Cortex of kidney (tissue), 1 donor: ENCODE measurements around the gene HOXC6.

Experiments used
- DNase-seq: peaks from one replicate; lab custom pipeline; 2025; lab: John Stamatoyannopoulos, UW

Gene HOXC6

DNA sequence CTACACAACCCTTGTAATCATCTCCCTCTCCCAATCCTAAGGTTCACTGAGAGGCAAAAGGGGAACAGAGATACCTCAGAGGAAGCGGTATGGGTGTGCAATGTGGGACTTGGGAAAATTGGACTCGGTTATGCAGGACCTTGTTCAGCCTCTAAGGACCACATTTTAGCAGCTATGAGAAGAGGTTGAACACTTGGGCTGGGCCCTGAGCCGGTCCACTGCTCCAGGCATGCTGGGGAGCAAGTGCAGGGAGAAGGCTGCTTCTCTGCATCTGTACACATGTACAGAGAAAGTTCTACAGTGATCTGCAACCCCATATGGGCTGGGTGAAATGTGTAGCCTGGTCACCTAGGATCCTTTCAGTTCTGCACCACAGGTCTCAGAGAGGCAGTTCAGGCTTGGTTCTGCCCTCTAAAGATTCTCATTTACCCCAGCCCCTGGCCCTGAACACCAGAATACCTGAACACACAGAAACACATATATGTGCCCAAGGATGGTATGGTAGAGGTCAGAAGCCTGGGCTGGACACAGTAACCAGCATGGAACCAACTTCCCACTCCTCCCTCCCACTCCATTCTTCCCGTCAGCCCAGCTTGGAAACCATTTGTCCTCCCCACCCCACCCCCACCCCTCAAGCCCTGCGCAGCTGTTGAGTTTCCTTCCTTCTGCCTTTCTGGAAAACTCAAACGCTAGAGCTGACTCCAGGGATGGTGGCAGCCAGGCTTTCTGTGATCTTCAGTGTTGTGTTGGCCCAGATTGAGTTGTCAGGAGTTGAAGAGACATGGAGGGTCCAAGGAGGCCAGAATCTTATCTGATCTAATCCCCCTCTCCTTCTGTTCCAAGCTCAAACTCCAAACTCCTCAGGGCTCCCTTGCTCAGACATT, 15.0 kb downstream of the HOXC6 start:
- no peak for DNase-seq

DNA sequence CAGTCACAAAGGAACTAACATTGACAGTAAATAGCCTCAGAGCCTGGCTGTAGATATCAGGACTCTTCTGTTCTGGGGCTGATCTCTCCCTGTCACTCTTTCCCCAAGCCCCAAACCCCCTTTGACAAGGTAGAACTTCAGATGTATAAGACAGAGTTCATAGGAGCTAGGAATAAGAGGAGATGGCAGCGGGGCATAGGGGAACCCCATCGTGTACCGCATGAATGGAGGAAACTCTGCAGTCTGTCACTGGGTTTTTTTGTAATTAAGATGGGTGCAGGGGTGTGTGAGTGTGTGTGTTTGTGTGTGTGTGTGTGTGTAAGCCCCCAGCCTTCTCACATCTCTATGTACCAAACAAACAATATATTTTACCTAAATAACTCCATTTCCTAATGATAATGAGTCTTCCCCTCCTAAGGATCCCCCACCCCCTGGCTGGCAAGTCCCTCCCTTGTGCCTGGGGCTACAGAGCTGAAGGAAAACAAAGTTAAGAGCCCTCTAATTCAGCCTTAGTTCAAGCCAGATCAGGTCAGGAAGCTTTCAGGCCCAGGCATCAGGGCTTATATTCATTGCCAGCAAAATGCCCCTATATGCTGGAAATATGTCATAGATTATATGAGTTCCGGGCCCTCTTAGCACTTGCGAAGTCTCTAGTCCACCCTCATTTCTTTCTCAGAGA, 16.3 kb downstream of the HOXC6 start:
- no peak for DNase-seq

DNA sequence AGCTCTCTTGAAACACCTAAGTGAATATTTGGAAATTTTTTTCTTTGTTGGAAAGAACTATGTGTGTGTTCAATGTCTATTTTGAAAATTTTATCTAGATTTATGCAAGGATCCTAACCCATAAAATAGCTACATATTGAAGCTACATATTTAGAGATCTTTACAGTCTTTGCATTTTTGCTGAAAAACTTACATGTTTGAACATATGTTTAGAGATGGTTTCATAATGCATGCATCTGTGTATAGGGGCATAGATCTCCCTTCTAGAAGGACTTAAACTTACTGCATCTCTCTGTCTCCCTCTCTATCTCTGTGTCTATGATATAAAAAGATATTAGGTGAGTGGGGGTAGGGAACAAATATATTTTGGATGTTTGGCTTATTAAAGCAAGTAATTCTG, 17.2 kb downstream of the HOXC6 start:
- DNase-seq: no peak

DNA sequence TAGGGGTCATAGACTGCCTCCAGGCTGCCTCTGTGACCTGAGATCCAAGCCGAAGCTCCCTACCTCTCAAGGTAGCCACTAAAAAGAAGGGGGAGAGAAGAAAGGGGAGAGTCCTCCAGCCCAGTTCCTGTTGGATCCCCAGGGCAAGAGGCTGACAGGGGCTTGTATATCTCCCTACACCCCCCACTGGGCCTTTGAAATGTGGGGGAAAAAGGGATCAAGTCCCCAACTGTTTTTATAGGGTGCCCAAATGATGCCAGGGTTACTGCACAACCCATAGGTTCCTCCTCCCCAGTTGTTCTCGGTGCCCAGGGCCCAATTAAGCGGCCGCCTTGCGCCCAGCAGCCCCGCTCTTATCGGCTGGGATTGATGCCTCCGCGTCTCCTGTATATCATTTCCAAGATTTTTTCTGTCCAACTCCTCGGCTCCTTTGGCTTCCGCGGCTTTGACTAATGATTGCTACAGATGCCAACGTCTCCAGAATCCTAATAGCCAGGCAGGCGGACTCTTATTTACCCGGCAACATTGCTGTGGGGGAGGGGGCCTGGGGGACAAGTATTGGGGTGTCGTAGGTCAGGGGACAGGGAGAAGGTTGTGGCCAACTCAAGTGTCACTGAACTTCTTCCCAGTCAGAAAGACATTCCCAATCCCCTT, 17.8 kb downstream of the HOXC6 start:
- no peak for DNase-seq

DNA sequence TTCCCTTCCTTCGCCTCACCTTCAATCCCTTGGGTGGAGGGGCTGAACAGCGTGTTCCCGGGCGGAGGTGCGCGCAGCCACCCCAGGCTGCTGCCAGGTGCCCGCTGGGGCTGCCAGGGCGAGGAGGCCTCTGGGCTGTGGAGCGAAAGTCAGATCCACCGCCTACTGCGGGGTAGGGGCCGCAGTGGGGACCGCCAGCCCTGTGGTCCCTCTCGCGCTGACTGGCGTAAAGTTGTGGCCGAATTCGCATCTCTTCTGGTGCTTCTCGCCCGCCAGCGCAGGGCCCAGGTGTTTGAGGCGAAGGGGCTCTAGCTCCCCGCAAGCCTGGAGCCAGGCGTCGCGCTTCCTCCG, 18.5 kb downstream of the HOXC6 start:
- DNase-seq: no peak

DNA sequence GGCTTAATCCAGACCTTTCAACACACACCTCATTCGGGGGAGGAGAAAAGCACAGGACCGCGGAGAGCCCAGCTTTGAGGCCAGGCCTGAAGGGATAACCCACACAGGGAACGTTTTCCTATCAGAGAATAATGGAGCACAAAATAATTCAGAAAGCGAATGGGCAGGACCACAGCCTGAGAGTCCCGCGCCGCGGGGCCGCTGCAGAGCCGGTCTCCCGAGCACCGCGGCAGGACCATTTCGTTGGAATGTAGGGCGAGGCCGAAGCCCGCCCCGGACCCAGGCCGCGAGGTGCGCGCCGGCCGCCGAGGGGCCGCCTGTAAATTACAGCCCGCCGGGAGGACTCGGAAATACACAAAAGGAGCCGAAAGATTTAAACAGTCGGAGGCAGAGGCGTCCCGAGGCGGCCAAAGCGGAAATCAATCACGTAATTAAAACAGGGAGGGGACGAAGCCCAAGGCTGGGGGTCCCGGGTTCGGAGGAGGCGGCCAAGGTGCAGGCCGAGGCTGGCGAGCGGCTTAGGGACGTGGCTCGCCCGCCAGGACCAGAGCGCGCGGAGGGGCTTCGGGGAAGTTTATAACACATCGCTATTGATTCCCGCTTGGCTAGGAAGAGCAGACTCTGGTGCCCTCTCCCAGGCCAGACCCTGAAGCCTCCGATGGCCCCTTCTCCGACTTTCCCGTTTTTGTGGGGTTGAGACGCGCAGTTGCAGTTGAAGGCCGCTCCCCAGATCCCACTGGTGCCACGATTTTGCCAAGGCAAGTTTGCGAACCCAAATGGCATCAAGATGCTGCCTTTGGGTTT, 19.1 kb downstream of the HOXC6 start:
- no peak for DNase-seq

DNA sequence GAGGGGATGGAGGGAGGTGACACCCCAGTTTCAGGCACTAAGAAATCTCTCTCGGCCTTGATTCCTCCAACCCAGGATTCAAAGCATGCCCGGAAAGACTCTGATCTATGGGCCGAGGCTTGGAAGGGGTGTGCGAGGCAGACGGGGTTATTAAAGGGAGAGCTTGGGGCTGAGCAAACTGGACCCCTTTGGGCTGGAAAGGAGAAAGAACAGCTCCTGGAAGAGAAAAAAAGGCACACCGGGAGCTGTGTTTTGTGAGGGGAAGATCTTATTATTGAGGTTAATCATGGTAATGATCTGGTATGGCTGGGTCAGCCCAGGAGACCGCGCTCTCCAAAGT, 19.7 kb downstream of the HOXC6 start:
- DNase-seq: no peak

DNA sequence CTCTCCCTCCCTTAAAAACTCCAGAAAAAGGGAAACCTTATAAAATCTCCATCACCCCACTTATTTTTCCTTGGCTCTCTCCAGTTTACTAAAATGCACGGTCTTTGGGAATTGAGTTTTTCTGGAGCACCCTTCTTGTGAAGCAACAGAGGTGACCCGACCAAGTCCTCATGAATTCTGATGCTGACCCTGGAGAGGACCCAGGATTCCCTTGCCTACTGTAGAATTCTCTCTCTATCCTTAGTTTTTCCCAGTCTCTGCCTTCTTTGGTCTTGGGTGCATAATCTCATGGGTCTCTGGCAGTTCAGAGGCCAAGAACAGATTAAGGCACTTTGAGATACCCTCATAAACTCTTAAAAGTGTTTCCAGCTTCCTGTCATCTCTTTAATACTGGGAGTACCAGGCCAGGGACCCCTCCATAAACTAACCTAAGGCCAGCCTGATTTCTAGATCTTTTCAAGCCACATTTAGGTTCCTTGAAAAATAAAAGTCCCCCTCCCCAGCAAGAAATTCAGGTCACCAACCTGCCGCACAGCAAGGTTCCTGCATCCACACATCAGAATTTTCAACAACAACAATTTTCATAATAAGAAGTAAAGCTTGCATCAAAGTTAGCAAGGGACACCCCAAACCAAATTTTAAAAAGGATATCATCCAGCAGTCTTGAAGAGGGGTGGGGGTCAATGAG, 20.3 kb downstream of the HOXC6 start:
- no peak for DNase-seq

DNA sequence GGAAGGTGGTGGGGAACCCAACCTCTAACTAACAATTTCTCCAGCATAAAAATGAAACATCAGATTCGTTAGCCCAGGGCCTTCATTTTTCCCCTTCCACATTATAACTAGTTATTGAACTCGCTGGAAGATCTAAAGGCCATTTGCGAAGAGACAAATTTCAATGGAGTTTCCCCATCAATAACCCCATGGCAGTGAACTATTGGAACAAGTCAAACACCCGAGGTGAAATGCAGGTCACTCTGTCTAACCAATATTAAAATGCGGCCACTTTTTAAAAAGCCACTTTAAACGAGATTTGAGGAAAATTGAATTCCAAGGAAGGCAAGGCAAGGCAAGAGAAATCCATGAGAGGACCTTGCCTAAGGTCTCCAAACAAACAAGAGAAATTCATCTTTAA, 20.9 kb downstream of the HOXC6 start:
- DNase-seq: no peak

DNA sequence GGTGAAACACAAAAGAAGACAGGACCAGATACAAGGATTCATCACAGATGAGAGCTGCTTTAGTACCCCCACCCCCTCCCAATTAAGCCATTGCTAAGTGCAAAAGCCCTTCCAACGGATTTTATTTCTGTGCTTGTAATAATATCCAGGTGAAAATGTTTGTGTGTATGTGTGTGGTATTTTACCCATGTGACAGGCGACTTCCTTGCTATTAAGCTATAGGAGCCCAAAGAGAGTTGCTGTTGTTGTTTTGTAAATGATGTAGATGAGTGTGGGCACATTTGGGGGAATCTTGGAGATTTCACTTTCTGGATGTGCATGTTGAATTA, 22.2 kb downstream of the HOXC6 start:
- DNase-seq: no peak

DNA sequence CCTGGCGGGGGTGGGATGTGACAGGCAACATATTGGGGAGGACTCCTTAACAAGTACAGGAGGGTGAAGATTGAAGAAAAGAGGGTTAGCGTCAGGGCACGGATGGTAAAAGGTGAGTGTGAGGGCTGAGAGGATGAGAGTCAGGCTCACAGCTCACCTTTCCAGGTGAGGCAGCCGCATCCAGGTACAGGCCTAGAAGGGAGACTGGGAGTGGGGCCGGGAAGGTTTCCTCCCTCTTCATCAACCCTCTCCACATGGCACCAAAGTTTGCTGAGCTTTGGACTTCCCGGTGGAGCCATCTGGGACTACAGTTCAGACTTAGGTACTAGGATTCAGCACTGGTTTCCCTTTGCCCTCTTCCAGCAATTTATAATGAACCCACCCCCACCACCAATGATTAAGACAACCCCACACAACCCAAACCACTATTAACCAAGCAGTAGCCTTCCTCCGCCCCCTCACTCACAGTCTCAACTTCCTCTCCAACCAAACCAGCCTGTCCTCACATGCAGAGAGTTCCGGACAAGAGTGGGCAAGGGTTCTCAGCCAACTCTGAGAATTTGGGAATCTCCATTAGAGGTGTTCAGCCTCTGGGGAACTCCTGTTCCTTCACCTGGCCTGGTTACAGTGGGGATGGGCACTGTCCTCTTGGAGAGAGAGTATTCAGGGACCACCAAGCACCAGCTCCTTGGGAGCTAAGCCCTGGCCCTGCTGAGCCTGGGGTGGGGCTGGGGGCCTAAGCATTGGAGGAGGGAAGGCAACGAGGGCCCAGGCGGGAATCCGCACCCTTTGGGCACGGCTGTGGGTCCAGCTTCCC, 23.0 kb downstream of the HOXC6 start:
- no peak for DNase-seq

DNA sequence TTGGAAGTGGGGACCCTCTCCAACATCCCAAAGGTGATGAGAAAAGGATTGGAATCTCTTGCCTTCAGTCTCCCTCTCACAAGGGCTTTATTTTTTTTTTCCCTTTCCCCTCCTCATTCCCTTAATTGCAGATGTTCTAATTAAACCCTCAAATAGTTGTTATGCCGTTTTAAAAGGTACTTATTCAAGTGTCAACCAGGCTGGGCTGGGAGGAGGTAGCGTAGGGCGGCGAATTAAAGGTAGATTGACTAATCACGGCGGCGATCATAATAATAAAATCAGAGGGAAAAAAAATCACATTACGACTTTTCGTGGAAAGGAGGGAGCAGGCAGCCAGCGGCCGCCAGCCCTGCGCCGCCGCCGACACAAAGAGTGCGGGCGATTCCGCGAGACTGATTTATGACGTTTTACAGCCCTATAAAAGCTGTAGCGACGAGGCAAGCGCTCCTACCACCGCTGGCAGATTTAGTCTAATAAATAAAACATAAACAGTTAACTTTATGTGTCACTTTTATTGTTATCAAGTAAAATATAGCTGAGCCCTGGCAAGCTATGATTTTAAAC, 23.7 kb downstream of the HOXC6 start:
- no peak for DNase-seq

DNA sequence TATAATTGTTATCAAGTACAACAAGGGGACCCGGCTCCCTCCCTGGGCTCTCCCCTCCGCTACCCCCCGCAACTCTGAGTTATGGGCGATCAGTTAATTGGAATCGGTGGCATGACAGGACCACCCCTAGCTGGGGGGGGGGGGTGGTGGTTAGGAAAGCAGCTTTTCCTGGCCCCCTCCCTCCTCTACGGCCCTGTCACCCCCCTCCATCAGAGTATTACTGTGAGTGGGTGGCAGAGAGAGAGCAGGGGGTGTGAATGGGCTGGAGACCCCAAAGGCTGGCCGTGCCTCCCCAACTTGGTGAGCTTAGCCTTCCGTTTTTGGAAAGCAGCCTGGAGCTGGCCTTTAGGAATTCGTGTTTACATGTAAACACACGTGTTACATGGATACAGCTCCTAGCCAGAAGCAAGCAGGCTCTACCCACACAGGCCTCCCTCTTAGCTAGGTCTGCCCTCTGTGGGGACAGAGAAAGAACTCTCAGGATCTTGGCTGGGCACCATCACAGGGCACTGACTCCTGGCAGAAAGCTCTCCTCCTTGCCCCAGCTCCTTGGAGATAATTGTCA, 24.3 kb downstream of the HOXC6 start:
- DNase-seq: no peak

DNA sequence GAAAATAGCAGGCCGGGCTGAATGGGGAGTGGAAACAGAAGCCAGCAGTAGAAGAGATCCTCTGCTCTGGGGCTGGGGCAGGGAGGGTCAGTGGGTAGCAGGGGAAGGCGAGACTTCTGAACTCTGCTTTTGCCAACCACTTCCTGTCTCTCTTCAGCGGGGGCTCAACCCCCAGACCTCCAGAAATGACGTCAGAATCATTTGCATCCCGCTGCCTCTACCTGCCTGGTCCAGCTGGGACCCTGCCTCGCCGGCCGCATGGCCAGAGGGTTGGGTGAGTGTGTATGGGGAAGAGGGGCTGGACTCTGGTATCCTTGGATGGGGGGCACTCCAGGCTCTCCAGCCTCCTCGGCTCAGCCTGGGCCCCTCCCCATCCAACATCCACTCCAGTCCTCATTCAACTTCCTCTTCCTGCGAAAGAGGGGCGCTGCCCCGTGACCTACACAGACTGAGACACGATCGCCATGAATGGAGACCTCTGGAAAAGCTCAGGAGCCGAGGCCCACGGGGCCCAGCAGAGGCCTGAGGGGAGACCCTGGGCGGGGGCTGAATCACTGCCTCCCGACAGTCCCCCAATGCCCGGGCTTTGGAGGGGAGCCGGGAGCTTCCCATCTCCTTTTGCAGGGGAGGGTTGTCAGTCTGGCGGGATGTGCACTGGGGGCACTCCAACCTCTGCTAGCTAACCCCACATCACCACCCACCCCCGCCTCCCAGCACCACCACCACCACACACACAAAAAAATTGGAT, 24.9 kb downstream of the HOXC6 start:
- no peak for DNase-seq

DNA sequence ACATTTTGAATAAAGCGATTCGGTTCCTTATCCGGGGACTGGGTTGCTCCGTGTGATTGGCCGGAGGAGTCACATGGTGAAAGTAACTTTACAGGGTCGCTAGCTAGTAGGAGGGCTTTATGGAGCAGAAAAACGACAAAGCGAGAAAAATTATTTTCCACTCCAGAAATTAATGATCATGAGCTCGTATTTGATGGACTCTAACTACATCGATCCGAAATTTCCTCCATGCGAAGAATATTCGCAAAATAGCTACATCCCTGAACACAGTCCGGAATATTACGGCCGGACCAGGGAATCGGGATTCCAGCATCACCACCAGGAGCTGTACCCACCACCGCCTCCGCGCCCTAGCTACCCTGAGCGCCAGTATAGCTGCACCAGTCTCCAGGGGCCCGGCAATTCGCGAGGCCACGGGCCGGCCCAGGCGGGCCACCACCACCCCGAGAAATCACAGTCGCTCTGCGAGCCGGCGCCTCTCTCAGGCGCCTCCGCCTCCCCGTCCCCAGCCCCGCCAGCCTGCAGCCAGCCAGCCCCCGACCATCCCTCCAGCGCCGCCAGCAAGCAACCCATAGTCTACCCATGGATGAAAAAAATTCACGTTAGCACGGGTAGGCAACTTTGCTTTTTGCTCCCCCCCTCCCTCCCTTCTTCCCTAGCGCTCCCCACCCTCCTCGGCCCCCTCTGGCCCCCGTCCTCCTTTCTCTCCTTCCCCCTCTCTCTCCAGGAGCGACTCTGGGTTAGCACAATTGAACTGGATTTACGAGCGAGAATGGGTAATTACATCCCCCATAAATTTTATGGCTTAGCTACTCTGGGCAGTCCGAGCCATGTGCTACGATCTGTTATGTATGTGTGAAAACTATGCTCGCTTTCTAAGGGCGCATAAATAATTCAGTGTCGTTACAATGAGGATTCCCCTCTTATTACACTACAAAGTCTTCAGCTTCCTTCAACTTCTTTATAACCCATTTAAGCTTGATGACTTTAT, 25.8 kb downstream of the HOXC6 start, which contains the start of gene HOXC4:
HOXC4 (plus strand) TSS at position 85 of the 991 bp plus-strand sequence; CDS start at position 173, 88 bp downstream.
- DNase-seq: no peak

DNA sequence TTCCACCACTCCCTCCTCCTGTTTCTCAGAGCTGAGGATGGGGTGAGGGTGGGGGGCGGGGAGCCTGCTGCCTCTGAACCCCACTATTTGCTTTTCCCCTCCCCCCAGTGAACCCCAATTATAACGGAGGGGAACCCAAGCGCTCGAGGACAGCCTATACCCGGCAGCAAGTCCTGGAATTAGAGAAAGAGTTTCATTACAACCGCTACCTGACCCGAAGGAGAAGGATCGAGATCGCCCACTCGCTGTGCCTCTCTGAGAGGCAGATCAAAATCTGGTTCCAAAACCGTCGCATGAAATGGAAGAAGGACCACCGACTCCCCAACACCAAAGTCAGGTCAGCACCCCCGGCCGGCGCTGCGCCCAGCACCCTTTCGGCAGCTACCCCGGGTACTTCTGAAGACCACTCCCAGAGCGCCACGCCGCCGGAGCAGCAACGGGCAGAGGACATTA, 26.5 kb downstream of the HOXC6 start:
- DNase-seq: no peak

DNA sequence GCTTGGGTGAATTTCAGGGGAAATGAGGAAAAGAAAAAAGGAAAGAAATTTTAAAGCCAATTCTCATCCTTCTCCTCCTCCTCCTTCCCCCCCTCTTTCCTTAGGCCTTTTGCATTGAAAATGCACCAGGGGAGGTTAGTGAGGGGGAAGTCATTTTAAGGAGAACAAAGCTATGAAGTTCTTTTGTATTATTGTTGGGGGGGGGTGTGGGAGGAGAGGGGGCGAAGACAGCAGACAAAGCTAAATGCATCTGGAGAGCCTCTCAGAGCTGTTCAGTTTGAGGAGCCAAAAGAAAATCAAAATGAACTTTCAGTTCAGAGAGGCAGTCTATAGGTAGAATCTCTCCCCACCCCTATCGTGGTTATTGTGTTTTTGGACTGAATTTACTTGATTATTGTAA, 27.3 kb downstream of the HOXC6 start:
- DNase-seq: no peak

DNA sequence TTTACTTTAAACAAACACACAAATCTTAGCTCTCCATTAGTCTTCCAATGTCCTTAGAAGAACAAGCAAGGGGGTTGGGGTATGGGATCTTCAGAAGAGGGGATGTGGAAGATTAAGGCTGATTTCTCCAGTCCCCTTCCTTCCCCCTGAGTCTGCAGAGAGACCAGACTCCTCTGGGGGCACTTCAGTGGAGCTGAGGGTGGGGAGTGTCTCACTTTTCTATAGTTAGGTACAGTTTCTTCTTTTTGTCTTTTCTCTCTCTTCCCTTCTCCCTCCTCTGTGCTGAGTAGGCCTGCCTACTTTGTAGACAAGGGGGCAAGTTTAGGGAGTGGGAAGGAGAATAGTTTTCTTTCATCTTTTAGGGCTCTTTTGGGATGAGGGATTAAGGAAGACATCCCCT, 27.9 kb downstream of the HOXC6 start:
- DNase-seq: no peak
